A549 (cell line): ENCODE results near the gene TMTC1. TPM values are rescaled to one million over a fixed set of nuclear protein-coding genes. Genes with fewer than 3 reads are reported as not detected.

Experiments used
- ATAC-seq, 2 experiments: fragments of 200-7000 bp in 1 of 2; fragments of >200 bp in 1 of 2; cut with Nextera tagmentation in 1 of 2; cut with Tn5 transposase in 1 of 2; 3 replicates each; pipeline versions ENCODE4 v1.8.0 to v1.9.1; 2018 to 2020; ENCODE audit warnings: mild to moderate bottlenecking in 1 of 2, moderate library complexity in 1 of 2
- CTCF ChIA-PET: fragments of 300-600 bp; sonication (Branson Sonifier 250); formaldehyde crosslinking; extraction: SDS; loops from one replicate; lab custom pipeline; 2021; ENCODE audit warnings: antibody characterized with exemption, inconsistent platforms; lab: Yijun Ruan, JAX
- POLR2A ChIA-PET: fragments of 350-600 bp; formaldehyde crosslinking; extraction: SDS; loops from one replicate; lab custom pipeline; 2021; ENCODE audit warnings: antibody characterized with exemption, inconsistent platforms; lab: Yijun Ruan, JAX
- DNase-seq, 2 experiments: peaks; one replicate each; pipeline versions ENCODE4 v3.0.0 to v3.0.0-alpha.2; 2011 to 2016; ENCODE audit warnings: low read depth in 1 of 2, low spot score in 1 of 2
- FAIRE-seq: peaks from 2 replicates; lab custom pipeline; 2011; peaks lifted over from hg19 to GRCh38; lab: Jason Lieb, UNC
- H3K27ac ChIP-seq, 2 experiments: fragments of >200 bp; sonication (Bioruptor Twin); formaldehyde crosslinking; 3 replicates each; pipeline ENCODE4 v1.5.1; 2016 to 2017
- H3K4me1 ChIP-seq: fragments of >200 bp; sonication (Bioruptor Twin); formaldehyde crosslinking; 3 replicates; pipeline ENCODE4 v1.6.1; 2016
- H3K4me2 ChIP-seq: fragments of >200 bp; sonication (Bioruptor Twin); formaldehyde crosslinking; 3 replicates; pipeline ENCODE4 v1.6.1; 2016
- H3K4me3 ChIP-seq: fragments of >200 bp; sonication (Bioruptor Twin); formaldehyde crosslinking; 3 replicates; pipeline ENCODE4 v1.5.1; 2016
- H3K9me3 ChIP-seq: fragments of >200 bp; sonication (Bioruptor Twin); formaldehyde crosslinking; 3 replicates; pipeline ENCODE4 v1.6.1; 2016
- EHF ChIP-seq: fragments of 250-450 bp; sonication (Bioruptor Pico); IDR thresholded peaks from 2 replicates; pipeline ENCODE4 v1.5.0; 2020; ENCODE audit warnings: mild to moderate bottlenecking
- FOSL2 ChIP-seq, 2 experiments: fragments of 450-650 bp in 1 of 2; fragments of >200 bp in 1 of 2; sonication (Bioruptor Twin) in 1 of 2; formaldehyde crosslinking; IDR thresholded peaks; 2 replicates each; pipeline versions ENCODE4 v1.5.0 to v1.6.1; 2016 to 2020; ENCODE audit warnings: mild to moderate bottlenecking in 1 of 2, moderate library complexity in 1 of 2
- HOXA7 ChIP-seq: fragments of 250-450 bp; sonication (Bioruptor Pico); IDR thresholded peaks from 2 replicates; pipeline ENCODE4 v1.5.0; 2020; ENCODE audit warnings: mild to moderate bottlenecking, moderate library complexity
- HOXB5 ChIP-seq: fragments of 250-450 bp; sonication (Bioruptor Pico); IDR thresholded peaks from 2 replicates; pipeline ENCODE4 v1.5.0; 2020; ENCODE audit warnings: mild to moderate bottlenecking, moderate library complexity
- JUNB ChIP-seq: fragments of >200 bp; sonication (Bioruptor Twin); formaldehyde crosslinking; IDR thresholded peaks from 2 replicates; pipeline ENCODE4 v1.6.1; 2016
- MYC ChIP-seq: IDR thresholded peaks from 2 replicates; pipeline ENCODE4 v1.6.1; 2012; ENCODE audit warnings: mild to moderate bottlenecking, inconsistent platforms, low read length, improper control_type of control experiment, borderline replicate concordance
- POLR2AphosphoS2 ChIP-seq: conservative IDR thresholded peaks from 2 replicates; pipeline ENCODE4 v1.6.1; 2012; ENCODE audit warnings: low read length, improper control_type of control experiment, inconsistent platforms
- RARB ChIP-seq: fragments of 250-450 bp; sonication (Bioruptor Pico); IDR thresholded peaks from 2 replicates; pipeline ENCODE4 v1.8.0; 2021; ENCODE audit warnings: mild to moderate bottlenecking, moderate library complexity
- SMC3 ChIP-seq: fragments of >200 bp; sonication (Bioruptor Twin); formaldehyde crosslinking; IDR thresholded peaks from 3 replicates; pipeline ENCODE4 v1.6.1; 2018; ENCODE audit warnings: inconsistent platforms
- SREBF2 ChIP-seq: fragments of 450-650 bp; IDR thresholded peaks from 2 replicates; pipeline ENCODE4 v1.6.1; 2014; ENCODE audit warnings: mild to moderate bottlenecking, moderate library complexity
- TFCP2L1 ChIP-seq: fragments of 250-450 bp; sonication (Bioruptor Pico); IDR thresholded peaks from 2 replicates; pipeline ENCODE4 v1.5.0; 2021; ENCODE audit warnings: mild to moderate bottlenecking
- ZNF302 ChIP-seq: fragments of 250-450 bp; sonication (Bioruptor Pico); IDR thresholded peaks from 2 replicates; pipeline ENCODE4 v1.9.0; 2021; ENCODE audit warnings: inconsistent platforms, mild to moderate bottlenecking, moderate library complexity
- WGBS: methylation state at CpG from one replicate; pipeline ENCODE4 v1.1.6; 2017; ENCODE audit errors: missing lambda C conversion rate; 5-methylcytosine and 5-hydroxymethylcytosine counted together
- polyA plus RNA-seq, 4 experiments: library from polyadenylated mRNA; depleted of rRNA in 3 of 4; stranded (reverse); fragments of >200 nt; fragmentation: RNase III in 1 of 4; extraction: RNeasy Plus Mini Kit Qiagen cat#74134 plus additional on column Dnase treatment in 1 of 4; gene quantifications; 2 replicates in 3 of 4; 3 replicates in 1 of 4; pipeline ENCODE4 v1.2.3, GENCODE V29; 2011 to 2017
- TF ChIP-seq, protein P1 (sequence below): fragments of >200 bp; sonication (Bioruptor Twin); formaldehyde crosslinking; IDR thresholded peaks from 3 replicates; pipeline ENCODE4 v1.5.1; 2016
- TF ChIP-seq, protein P2 (sequence below): IDR thresholded peaks from 2 replicates; pipeline ENCODE4 v1.6.1; 2012
- TF ChIP-seq, protein P3 (sequence below): fragments of >200 bp; sonication (Bioruptor Twin); formaldehyde crosslinking; IDR thresholded peaks from 2 replicates; pipeline ENCODE4 v1.6.1; 2016

Gene TMTC1
- polyA plus RNA-seq, 2 of the 4 experiments (the other 2 are of a cell fraction): 0.28 TPM; not detected in 1

DNA sequence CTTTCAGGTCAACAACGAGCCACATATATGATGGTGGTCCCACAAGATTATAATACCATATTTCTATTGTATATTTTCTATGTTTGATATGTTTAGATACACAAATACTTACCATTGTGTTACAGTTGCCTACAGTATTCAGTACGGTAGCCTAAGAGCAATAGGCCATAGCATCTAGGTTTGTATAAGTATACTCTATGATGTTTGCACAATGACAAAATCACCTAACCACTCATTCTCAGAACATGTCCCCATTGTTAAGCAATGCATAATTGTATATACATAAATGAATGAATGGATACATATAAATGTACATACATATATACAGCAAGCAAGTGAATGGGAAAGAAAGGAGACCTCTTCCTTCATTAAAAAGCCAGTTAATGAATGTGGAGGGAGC is 23.8 kb downstream of the TMTC1 start:
- Histone ChIP-seq H3K27ac (no peak overlapping the region), H3K4me3 (no peak overlapping the region), H3K4me1 (no peaks in the 10 kb centered on the region), H3K9me3 (no peaks in the 10 kb centered on the region), H3K4me2 (no peak overlapping the region)
- WGBS: 0% methylated on average over 2 of the region's 2 CpGs
- no peak for DNase-seq
- POLR2A ChIA-PET: no interaction called here
- CTCF ChIA-PET: no interaction called here
- no peak for ATAC-seq
- FAIRE-seq: no peak
- TF ChIP-seq POLR2AphosphoS2 (no peak), EHF (no peak), SREBF2 (no peak), JUNB (no peak), ZNF302 (CRISPR knock-in tag) (no peak), HOXB5 (CRISPR knock-in tag) (no peak)
- TF ChIP-seq, all 56 proteins: peak for 0

DNA sequence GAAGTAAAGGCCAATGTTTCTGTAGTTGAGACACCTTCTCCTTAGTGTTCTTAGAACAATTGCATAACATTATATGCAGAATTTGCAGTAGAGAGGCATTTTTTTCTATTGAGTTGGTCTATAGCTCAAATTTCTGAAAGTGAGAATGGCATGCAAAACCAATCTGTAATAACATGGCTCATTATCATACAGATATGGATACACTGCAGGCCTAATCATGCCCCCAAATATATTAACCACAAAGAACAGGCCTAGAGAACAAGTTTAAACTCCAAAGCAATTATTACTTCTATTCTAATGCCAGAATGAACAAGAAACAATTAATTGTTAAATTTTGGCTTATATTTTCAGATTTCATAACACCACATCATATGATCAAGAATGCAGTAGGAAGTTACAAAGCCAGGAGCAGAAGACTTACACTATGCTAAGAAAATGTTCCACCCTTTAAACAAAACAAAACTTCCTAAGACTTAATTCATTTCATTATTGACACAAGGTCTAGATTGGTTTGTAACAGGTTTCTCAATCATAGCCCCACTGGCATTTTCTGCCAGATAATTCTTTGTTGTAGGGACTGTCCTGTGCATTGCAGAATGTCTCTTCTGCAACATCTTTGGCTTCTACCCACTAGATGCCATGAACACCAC is 26.9 kb downstream of the TMTC1 start:
- DNase-seq (no peak), ATAC-seq (no peak), FAIRE-seq (no peak)
- Histone ChIP-seq H3K4me2 (no peak overlapping the region), H3K27ac (no peak overlapping the region), H3K9me3 (no peaks in the 10 kb centered on the region), H3K4me3 (no peak overlapping the region), H3K4me1 (no peaks in the 10 kb centered on the region)
- ChIA-PET POLR2A (no interaction called here), CTCF (no interaction called here)
- no peak for TF ChIP-seq TFCP2L1 (CRISPR knock-in tag)
- TF ChIP-seq SMC3: no peak
- no peak for TF ChIP-seq HOXA7
- no peak for TF ChIP-seq POLR2AphosphoS2

DNA sequence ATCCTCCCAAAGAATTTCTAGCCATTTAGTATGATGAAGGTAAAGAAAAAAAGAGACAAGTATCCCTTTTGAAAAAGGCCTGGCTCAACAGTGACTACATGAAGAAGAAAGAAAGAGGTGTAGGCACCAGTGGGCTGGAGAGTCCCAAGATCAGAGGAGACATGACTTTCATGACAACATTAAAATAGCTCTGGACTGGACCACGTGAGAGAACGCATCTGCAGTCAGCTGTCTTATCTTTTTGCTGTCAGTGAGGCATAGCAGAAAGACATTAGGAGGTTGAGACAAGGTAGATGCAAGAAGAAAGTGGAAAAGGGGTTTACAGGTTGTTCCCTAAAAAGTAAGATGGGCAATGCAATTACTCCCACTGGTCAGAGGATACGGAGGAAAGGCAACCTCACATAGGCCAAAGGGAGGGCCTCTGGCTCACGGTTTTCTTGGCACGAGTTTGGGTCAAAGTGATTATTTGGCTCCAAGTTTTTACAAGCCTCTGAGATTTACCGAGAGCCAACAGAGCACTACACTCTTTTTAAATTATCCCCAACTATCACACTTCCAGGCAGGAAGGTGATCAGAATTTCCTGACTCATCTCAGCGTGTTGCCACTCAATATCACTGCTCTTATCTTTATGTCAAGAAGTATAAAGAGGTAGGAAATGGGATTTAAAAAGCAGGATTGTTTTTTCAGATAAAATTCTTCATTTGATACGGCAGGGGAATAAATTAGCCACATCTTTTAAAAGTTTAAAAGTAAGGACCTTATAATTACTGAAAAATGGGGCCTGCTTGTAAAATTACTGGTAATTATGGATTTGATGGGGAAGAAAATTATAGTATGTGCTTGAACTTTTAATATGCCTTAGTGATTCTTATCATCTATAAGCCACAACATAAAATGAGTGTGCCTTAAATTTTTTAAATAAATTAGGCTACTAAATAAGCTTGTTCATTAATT is 29.2 kb downstream of the TMTC1 start:
- ATAC-seq: no peak
- Histone ChIP-seq H3K9me3 (no peaks in the 10 kb centered on the region), H3K4me1 (no peaks in the 10 kb centered on the region), H3K27ac (no peak overlapping the region), H3K4me2 (no peak overlapping the region), H3K4me3 (no peak overlapping the region)
- FAIRE-seq: no peak
- WGBS: 7% methylated on average over 8 of the region's 8 CpGs
- ChIA-PET CTCF (interaction anchor here (0.7 kb wide), 1 partner anchor 58 kb away, joined by 3 read pairs; no protein-coding TSS in a partner anchor), POLR2A (no interaction called here)
- DNase-seq: no peak
- TF ChIP-seq, protein P1, sequence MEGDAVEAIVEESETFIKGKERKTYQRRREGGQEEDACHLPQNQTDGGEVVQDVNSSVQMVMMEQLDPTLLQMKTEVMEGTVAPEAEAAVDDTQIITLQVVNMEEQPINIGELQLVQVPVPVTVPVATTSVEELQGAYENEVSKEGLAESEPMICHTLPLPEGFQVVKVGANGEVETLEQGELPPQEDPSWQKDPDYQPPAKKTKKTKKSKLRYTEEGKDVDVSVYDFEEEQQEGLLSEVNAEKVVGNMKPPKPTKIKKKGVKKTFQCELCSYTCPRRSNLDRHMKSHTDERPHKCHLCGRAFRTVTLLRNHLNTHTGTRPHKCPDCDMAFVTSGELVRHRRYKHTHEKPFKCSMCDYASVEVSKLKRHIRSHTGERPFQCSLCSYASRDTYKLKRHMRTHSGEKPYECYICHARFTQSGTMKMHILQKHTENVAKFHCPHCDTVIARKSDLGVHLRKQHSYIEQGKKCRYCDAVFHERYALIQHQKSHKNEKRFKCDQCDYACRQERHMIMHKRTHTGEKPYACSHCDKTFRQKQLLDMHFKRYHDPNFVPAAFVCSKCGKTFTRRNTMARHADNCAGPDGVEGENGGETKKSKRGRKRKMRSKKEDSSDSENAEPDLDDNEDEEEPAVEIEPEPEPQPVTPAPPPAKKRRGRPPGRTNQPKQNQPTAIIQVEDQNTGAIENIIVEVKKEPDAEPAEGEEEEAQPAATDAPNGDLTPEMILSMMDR: no peak
- no peak for TF ChIP-seq FOSL2 (IDR thresholded peaks at IDR 0.05)
- no peak for TF ChIP-seq FOSL2 (CRISPR knock-in tag; IDR thresholded peaks at IDR 0.05)
- no peak for TF ChIP-seq RARB (CRISPR knock-in tag)
- TF ChIP-seq MYC: no peak
- TF ChIP-seq, protein P2, sequence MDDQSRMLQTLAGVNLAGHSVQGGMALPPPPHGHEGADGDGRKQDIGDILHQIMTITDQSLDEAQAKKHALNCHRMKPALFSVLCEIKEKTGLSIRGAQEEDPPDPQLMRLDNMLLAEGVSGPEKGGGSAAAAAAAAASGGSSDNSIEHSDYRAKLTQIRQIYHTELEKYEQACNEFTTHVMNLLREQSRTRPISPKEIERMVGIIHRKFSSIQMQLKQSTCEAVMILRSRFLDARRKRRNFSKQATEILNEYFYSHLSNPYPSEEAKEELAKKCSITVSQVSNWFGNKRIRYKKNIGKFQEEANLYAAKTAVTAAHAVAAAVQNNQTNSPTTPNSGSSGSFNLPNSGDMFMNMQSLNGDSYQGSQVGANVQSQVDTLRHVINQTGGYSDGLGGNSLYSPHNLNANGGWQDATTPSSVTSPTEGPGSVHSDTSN: no peak
- no peak for TF ChIP-seq TFCP2L1 (CRISPR knock-in tag)
- TF ChIP-seq SMC3: no peak
- TF ChIP-seq, protein P3, sequence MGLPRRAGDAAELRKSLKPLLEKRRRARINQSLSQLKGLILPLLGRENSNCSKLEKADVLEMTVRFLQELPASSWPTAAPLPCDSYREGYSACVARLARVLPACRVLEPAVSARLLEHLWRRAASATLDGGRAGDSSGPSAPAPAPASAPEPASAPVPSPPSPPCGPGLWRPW: no peak
